HG02798 (cell line): Measurements from ENCODE around the gene CDH1.
"Not testable (repeated sequence)": the region's sequence is repeated elsewhere in the genome, so short reads cannot be mapped to it uniquely, and the experiment has no call there.

Experiments used
- ATAC-seq: cut with Tn5 transposase; IDR thresholded peaks from one replicate; pipeline ENCODE4 v1.9.1; 2021; ENCODE audit warnings: mild to moderate bottlenecking; ENCODE audit not compliant: unreplicated experiment, poor library complexity

CDH1 gene

DNA sequence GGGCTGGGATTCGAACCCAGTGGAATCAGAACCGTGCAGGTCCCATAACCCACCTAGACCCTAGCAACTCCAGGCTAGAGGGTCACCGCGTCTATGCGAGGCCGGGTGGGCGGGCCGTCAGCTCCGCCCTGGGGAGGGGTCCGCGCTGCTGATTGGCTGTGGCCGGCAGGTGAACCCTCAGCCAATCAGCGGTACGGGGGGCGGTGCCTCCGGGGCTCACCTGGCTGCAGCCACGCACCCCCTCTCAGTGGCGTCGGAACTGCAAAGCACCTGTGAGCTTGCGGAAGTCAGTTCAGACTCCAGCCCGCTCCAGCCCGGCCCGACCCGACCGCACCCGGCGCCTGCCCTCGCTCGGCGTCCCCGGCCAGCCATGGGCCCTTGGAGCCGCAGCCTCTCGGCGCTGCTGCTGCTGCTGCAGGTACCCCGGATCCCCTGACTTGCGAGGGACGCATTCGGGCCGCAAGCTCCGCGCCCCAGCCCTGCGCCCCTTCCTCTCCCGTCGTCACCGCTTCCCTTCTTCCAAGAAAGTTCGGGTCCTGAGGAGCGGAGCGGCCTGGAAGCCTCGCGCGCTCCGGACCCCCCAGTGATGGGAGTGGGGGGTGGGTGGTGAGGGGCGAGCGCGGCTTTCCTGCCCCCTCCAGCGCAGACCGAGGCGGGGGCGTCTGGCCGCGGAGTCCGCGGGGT lies at the start of gene CDH1:
TSS of gene CDH1 (plus strand) at position 247 of the 684 bp plus-strand sequence. CDS start at position 371, 124 bp downstream.
- ATAC-seq: no peak

DNA sequence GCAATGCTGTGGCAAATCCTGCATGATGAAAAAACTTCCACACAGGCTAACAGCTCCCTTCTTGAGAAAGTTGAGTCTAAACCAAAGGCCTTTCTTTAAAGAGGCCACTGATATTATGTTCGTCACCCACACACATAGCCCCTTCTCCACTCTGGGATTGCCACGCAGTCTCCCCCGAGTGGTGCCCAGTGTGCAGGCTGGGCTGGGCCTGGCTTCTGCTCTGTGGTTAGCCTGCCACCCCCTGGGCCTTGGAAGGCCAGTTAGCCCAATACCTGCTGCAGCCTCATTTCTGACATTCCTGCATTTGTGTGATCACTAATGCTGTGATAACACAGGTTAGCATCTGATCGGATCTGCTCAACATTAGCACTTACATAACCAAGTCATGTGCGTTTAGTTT lies 47.2 kb upstream of the CDH1 start:
- ATAC-seq: no peak

- no peak for ATAC-seq
Observed at GRCh38 chr16:68695575-68695974, 41.5 kb upstream of the CDH1 start.

DNA sequence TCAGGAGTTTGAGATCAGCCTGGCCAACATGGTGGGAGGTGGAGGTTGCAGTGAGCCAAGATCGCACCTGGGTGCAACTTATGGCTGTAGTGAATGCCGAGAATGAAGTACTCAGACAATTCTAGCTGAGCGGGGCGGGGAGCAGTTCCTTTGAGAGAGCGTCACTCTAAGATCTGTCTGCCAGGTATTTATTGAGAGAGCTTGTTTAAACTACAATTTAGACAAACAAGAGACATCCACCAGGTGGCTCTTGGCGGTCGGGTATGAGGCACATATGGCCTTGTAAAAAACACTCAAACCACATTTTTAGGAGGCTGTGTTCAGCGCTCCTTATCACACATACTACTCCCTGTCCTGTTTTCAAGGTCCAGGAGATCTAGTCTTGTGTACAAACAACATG lies 40.6 kb upstream of the CDH1 start:
- ATAC-seq: no peak

DNA sequence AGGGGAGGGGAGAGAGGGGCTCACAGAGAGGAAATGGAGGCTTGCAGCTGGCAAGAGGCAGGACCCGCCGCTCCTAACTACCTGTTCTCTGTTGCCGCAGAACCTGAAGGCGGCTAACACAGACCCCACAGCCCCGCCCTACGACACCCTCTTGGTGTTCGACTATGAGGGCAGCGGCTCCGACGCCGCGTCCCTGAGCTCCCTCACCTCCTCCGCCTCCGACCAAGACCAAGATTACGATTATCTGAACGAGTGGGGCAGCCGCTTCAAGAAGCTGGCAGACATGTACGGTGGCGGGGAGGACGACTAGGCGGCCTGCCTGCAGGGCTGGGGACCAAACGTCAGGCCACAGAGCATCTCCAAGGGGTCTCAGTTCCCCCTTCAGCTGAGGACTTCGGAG lies 39.0 kb upstream of the CDH1 start:
- ATAC-seq: no peak

GRCh38 chr16:68700120-68700519 lies 37.0 kb upstream of the CDH1 start:
- ATAC-seq: no peak

GRCh38 chr16:68700831-68701230 lies 36.3 kb upstream of the CDH1 start:
- no peak for ATAC-seq

DNA sequence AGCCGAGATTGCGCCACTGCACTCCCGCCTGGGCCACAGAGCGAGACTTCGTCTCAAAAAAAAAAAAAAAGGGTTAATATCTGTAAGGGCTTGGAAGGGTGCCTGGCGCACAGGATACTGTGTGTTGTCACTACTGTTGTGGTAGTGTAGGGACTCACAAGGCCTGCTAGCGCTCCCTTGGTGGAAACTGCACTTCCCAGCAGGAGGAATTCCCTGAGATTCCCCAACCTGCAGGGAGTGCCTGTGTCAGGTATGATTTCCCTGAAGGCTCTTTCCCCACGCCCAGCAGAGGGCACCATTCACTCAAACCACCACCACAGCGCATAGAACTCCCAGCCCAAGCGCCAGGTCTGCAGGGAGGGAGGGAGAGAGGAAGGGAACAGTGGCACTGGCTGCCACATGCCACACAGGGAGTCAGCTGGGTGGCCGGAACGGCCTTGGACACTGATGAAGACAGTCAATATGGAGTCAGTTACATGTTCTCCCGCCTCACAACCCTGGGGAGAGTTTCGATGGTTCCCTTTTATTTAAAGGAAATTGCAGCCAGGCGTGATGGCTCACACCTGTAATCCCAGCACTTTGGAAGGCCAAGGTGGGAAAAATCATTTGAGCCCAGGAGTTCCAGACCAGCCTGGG lies 32.7 kb upstream of the CDH1 start:
- no peak for ATAC-seq

- no peak for ATAC-seq
Observed at GRCh38 chr16:68707340-68708152, 29.5 kb upstream of the CDH1 start.

- no peak for ATAC-seq
Observed at GRCh38 chr16:68710211-68710610, 26.9 kb upstream of the CDH1 start.

GRCh38 chr16:68711421-68712139 lies 25.5 kb upstream of the CDH1 start:
- no peak for ATAC-seq

DNA sequence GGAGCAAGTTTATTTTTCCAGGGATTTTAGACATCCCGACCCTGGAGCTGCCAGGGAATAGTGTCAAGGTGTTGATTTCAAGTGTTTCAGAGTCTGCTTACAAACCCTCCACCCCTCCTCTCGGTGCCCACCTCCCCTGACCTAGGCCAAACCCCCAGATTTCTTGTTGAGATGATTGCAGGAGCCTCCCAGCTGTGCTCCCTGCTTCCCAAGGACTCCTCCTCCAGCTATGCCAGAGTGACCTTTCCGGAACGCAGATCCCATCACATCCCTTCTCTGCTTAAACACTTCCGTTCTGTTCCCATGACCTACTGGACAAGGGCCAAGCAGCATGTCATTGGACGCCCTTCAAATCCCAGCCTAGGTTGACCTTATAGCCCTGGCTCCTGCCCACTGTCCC lies 23.7 kb upstream of the CDH1 start:
- ATAC-seq: no peak

- ATAC-seq: no peak
Observed at GRCh38 chr16:68715471-68715870, 21.6 kb upstream of the CDH1 start.

DNA sequence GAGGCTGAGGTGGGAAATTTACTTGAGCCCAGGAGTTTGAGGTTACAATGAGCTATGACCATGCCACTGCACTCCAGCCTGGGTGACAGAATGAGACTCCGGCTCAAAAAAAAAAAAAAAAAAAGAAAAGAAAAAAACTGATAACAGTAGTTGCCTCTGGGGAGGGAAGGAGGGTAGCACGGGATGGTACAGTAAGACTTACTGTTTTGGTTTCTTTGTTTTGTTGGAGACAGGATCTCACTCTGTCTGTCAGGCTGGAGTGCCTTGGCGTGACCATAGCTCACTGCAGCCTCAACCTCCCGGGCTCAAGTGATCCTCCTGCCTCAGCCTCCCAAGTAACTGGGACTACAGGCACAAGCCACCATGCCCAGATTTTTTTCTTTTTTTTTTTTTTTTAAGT lies 20.6 kb upstream of the CDH1 start:
- not testable (repeated sequence) for ATAC-seq

DNA sequence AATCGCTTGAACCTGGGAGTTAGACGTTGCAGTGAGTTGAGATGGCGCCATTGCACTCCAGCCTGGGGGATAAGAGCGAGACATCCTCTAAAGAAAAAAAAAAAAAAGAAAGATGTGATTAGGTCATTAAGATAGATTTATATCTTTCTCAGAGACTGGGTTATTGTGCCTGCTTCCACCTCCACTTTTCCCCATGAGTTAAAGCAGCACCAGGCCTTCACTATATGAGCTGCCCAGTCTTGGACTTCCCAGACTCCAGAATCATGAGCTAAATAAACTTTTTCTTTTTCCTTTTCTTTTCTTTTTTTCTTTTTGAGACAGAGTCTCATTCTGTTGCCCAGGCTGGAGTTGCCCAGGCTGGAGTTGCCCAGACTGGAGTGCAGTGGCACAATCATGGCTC lies 19.4 kb upstream of the CDH1 start:
- no peak for ATAC-seq

DNA sequence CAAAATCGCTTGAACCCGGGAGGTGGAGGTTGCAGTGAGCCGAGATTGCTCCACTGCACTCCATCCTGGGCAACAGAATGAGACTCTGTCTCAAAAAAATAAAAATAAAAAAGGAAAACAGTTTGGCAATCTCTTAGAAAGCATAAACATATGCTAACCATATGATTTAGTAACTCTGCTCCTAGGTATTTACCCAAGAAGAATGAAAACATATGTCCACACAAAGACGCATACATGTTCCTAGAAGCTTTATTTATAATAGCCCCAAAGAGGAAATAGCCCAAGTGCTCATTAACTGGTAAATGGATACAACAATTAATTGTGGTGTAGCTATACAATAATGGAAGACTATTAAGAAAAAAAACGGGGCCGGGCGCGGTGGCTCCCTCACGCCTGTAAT lies 18.5 kb upstream of the CDH1 start:
- no peak for ATAC-seq

GRCh38 chr16:68719993-68720489 lies 17.1 kb upstream of the CDH1 start:
- ATAC-seq: peak; percentile 88

GRCh38 chr16:68722119-68723024 lies 14.7 kb upstream of the CDH1 start:
- no peak for ATAC-seq

GRCh38 chr16:68724797-68725196 lies 12.3 kb upstream of the CDH1 start:
- no peak for ATAC-seq

GRCh38 chr16:68728523-68728922 lies 8.6 kb upstream of the CDH1 start:
- no peak for ATAC-seq
